GM10266 (cell line): ENCODE results near the gene THRAP3.

ENCODE experiments used
- DNase-seq: peaks from one replicate; pipeline ENCODE4 v3.0.0; 2012; ENCODE audit errors: extremely low spot score
- TF ChIP-seq, protein P1 (sequence below): IDR thresholded peaks from 2 replicates; pipeline ENCODE4 v1.5.1; 2012; ENCODE audit warnings: mild to moderate bottlenecking, low read depth; ENCODE audit not compliant: control insufficient read depth, insufficient read depth; ENCODE audit errors: missing control alignments

Gene THRAP3, protein sequence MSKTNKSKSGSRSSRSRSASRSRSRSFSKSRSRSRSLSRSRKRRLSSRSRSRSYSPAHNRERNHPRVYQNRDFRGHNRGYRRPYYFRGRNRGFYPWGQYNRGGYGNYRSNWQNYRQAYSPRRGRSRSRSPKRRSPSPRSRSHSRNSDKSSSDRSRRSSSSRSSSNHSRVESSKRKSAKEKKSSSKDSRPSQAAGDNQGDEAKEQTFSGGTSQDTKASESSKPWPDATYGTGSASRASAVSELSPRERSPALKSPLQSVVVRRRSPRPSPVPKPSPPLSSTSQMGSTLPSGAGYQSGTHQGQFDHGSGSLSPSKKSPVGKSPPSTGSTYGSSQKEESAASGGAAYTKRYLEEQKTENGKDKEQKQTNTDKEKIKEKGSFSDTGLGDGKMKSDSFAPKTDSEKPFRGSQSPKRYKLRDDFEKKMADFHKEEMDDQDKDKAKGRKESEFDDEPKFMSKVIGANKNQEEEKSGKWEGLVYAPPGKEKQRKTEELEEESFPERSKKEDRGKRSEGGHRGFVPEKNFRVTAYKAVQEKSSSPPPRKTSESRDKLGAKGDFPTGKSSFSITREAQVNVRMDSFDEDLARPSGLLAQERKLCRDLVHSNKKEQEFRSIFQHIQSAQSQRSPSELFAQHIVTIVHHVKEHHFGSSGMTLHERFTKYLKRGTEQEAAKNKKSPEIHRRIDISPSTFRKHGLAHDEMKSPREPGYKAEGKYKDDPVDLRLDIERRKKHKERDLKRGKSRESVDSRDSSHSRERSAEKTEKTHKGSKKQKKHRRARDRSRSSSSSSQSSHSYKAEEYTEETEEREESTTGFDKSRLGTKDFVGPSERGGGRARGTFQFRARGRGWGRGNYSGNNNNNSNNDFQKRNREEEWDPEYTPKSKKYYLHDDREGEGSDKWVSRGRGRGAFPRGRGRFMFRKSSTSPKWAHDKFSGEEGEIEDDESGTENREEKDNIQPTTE

DNA sequence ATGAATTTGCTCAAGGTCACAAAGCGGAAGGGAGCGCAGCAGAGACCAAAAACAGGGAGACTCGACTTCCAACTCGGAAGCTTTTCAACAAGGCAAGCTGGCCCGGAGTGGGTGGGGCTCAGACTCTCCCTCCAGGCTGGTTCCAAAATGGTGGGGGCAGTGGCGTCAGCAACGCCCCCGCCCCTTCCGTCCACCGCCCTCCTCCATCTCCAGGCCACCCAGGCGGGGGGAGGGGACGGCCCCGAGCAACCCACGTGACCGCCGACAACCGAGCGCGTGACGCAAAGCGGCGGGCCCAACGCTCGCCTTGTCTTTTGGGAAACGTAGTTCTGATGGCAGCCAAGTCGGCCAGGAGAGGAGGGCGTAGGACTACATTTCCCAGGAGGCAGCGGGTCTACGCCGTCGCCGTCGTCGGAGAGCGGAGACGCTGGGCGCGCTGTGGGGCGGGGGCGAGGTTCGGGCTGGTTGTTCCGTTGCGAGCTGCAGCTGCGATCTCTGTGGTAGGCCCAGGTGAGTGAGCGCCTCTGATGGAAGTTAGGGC, at the start of gene THRAP3:
Gene THRAP3 (plus strand): TSS at position 448 of the 541 bp plus-strand sequence. CDS start 58,121 bp downstream, outside the sequence.
- TF ChIP-seq, protein P1, sequence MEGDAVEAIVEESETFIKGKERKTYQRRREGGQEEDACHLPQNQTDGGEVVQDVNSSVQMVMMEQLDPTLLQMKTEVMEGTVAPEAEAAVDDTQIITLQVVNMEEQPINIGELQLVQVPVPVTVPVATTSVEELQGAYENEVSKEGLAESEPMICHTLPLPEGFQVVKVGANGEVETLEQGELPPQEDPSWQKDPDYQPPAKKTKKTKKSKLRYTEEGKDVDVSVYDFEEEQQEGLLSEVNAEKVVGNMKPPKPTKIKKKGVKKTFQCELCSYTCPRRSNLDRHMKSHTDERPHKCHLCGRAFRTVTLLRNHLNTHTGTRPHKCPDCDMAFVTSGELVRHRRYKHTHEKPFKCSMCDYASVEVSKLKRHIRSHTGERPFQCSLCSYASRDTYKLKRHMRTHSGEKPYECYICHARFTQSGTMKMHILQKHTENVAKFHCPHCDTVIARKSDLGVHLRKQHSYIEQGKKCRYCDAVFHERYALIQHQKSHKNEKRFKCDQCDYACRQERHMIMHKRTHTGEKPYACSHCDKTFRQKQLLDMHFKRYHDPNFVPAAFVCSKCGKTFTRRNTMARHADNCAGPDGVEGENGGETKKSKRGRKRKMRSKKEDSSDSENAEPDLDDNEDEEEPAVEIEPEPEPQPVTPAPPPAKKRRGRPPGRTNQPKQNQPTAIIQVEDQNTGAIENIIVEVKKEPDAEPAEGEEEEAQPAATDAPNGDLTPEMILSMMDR: no peak
- DNase-seq: peak; percentile 94

DNA sequence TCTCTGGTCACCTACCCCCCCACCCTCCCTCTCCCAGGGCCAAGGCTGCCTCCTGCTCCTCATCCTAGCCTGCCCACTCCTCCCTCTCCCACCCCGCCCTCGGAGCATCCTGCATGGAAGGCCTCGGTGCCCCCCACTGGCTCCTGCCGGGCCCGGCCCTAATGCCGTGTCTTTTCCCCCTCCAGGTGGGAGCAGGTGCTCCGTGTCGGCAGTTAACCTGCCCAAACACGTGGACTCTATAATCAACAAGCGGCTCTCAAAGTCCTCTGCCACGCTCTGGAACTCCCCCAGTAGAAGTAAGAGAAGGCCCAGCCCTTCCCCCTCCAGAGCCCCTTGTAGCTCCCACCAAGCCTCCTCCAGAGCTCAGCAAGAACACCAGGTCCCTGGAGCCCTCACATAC, 49.5 kb upstream of the THRAP3 start:
- no peak for DNase-seq

DNA sequence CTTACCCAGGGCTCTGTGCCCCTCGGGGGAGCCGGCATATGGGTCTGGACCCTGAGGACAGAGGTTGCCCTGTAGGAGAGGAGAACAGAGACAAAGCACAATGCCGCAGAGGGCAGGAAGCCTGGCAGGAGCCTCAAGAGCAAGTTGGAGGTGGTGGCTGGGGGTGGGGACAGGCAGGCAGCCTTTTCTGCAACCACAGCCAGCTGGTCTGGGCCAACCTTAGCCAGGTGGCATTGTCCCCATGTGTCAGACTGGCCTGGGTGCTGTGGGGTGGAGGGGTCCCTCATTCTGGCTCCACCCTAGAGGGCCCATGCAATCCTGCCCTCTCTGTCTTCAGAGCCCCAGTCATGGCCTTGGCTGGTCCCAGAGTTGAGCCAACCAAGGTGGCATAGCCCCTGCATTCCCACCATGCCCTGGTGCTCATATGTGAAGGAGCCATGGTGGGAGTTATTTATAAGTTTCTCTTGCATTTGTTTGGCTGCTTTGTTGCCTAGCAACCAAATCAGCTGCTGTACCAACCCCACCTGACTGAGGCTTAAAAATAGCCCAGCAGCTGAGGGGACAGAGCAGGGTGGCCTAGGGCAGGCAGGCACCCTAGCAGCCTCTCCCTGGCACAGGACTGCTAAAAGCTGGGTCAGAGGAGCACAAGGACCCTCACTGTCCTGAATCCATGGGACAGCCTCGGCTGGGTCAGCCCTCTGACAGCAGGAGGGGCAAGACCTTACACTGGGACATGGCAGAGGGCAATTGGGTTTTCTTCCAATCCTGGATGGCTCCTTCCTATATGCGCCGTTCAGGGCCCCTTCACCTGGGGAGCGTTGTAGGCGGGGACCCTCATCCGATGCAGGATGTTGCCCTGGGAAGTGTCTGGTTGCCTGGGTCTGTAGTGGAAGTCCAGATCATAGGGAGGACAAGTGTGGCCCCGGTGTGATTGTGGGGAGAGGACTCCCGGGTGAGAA, 48.8 kb upstream of the THRAP3 start:
- DNase-seq: no peak
- TF ChIP-seq, protein P1: no peak

More for the DNA sequence above, 49.5 kb upstream of the THRAP3 start:
- TF ChIP-seq, protein P1: no peak

DNA sequence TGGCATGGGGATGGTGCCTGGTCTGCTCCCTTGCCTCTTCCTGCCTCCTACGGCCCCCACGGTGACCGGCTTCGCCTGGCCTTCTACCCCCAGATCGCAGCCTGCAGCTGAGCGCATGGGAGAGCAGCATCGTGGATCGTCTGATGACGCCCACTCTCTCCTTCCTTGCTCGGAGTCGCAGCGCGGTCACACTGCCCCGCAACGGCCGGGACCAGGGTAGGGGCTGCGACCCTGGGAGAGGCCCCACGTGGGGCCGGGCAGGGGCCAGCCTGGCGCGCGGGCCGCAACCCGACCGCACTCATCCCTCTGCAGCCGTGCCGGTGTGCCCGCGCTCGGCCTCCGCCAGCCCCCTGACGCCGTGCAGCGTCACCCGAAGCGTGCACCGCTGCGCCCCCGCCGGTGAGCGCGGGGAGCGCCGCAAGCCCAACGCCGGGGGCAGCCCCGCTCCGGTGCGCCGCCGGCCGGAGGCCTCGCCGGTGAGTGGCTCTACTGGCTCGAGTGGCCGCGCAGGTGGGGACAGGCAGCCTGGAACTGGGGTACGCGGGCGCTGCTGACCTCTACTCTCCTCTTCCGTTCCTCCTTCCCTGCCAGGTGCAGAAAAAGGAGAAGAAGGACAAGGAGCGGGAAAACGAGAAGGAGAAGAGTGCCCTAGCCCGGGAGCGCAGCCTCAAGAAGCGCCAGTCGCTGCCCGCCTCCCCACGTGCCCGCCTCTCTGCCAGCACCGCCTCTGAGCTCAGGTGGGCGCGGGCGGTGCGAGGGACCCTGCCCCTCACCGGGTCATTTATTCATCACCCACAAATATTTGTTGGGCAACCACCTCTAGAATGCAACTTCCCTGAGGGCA, 47.9 kb upstream of the THRAP3 start:
- TF ChIP-seq, protein P1: no peak
- DNase-seq: no peak

DNA sequence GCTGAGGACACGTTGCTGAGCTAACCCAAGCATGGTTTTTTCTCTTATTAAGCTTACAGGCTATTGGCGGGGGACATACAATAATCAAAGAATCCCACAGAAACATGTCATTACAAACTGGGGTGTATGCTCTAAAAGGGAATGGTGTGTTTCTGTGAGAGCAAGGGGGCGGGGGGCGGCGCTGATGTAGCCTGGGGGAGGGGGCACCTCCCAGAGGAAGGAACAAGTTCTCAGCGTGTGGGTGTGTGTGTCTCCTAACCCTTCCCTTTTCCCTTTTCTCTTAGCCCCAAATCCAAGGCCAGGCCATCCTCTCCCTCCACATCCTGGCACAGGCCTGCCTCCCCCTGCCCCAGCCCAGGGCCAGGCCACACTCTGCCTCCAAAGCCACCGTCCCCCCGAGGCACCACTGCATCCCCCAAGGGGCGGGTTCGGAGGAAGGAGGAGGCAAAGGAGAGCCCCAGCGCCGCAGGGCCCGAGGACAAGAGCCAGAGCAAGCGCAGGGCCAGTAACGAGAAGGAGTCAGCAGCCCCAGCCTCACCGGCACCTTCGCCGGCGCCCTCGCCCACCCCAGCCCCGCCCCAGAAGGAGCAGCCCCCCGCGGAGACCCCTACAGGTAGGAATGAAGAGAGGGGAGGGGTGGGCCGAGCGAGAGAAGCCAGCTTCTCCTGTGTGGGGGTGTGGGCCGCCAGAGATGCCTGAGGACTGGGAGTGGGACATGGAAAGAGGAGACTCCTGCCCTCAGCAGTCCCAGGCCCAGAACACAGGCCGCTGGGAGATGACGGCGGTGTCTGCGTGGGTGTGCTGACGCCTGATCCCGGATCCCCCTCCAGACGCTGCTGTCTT, 46.4 kb upstream of the THRAP3 start:
- no peak for DNase-seq
- TF ChIP-seq, protein P1: no peak
